Measurements from ENCODE around the gene CYP24A1.

Gene CYP24A1

GRCh38 chr20:54201268-54201846, 27.6 kb upstream of the CYP24A1 start:
- no peak for FAIRE-seq

- FAIRE-seq = no peak
Observed at GRCh38 chr20:54200487-54201267, 26.9 kb upstream of the CYP24A1 start.

GRCh38 chr20:54199721-54200176, 26.0 kb upstream of the CYP24A1 start:
- peak; percentile 46 for FAIRE-seq

GRCh38 chr20:54199283-54199682, 25.5 kb upstream of the CYP24A1 start:
- FAIRE-seq = no peak

- peak; percentile 18 for FAIRE-seq
Observed at GRCh38 chr20:54197621-54198604, 24.1 kb upstream of the CYP24A1 start.

GRCh38 chr20:54195483-54196472, 22.0 kb upstream of the CYP24A1 start:
- no peak for FAIRE-seq

- no peak for FAIRE-seq
Observed at GRCh38 chr20:54194724-54195438, 21.1 kb upstream of the CYP24A1 start.

- FAIRE-seq = no peak
Observed at GRCh38 chr20:54193817-54194216, 20.0 kb upstream of the CYP24A1 start.

GRCh38 chr20:54190217-54190616, 16.4 kb upstream of the CYP24A1 start:
- FAIRE-seq = no peak

- no peak for FAIRE-seq
Observed at GRCh38 chr20:54189630-54190029, 15.8 kb upstream of the CYP24A1 start.

GRCh38 chr20:54188132-54188849, 14.5 kb upstream of the CYP24A1 start:
- FAIRE-seq = no peak

- no peak for FAIRE-seq
Observed at GRCh38 chr20:54184904-54185626, 11.3 kb upstream of the CYP24A1 start.

GRCh38 chr20:54184071-54184470, 10.3 kb upstream of the CYP24A1 start:
- FAIRE-seq = no peak

- no peak for FAIRE-seq
Observed at GRCh38 chr20:54180931-54181330, 7.1 kb upstream of the CYP24A1 start.

- FAIRE-seq = no peak
Observed at GRCh38 chr20:54179946-54180345, 6.2 kb upstream of the CYP24A1 start.

GRCh38 chr20:54178256-54178655, 4.5 kb upstream of the CYP24A1 start:
- FAIRE-seq = no peak

GRCh38 chr20:54177378-54177777, 3.6 kb upstream of the CYP24A1 start:
- FAIRE-seq = no peak

GRCh38 chr20:54176610-54177009, 2.8 kb upstream of the CYP24A1 start:
- no peak for FAIRE-seq

GRCh38 chr20:54174457-54175175, 830 bp upstream of the CYP24A1 start:
- no peak for FAIRE-seq

Data from endometrium (tissue), 2 donors.